GM23338 (cell line): ENCODE data around the gene OR4K1. TPM values are rescaled to one million over a fixed set of nuclear protein-coding genes. Genes with fewer than 3 reads are reported as not detected.

ENCODE experiments used
- ATAC-seq: fragments of 200-7000 bp; cut with Tn5 transposase; 3 replicates; pipeline ENCODE4 v1.9.1; 2020
- DNase-seq: peaks from one replicate; pipeline ENCODE4 v3.0.0-alpha.2; 2015; ENCODE audit warnings: low spot score
- H2AFZ ChIP-seq: fragments of 200-600 bp; sonication (generic); 2 replicates; pipeline ENCODE4 v1.8.0; 2016; ENCODE audit warnings: antibody characterized with exemption, mild to moderate bottlenecking, moderate library complexity
- H3F3A ChIP-seq: fragments of 200-600 bp; sonication (generic); replicated peaks from 2 replicates; pipeline ENCODE4 v1.8.0; 2017; ENCODE audit warnings: antibody characterized with exemption, mixed run types, low read depth
- H3K27ac ChIP-seq: fragments of 200-600 bp; sonication (generic); 2 replicates; pipeline ENCODE4 v1.6.1; 2016; ENCODE audit warnings: low read depth
- H3K27me3 ChIP-seq: fragments of 200-600 bp; sonication (generic); 2 replicates; pipeline ENCODE4 v1.8.0; 2016; ENCODE audit warnings: mild to moderate bottlenecking, mixed run types, moderate library complexity; ENCODE audit not compliant: insufficient read depth
- H3K36me3 ChIP-seq: fragments of 200-600 bp; sonication (generic); 2 replicates; pipeline ENCODE4 v1.8.0; 2016; ENCODE audit warnings: mild to moderate bottlenecking; ENCODE audit not compliant: insufficient read depth
- H3K4me1 ChIP-seq: fragments of 200-600 bp; sonication (generic); 2 replicates; pipeline ENCODE4 v1.8.0; 2016; ENCODE audit warnings: mild to moderate bottlenecking, moderate library complexity; ENCODE audit not compliant: insufficient read depth
- H3K4me2 ChIP-seq: fragments of 200-600 bp; sonication (generic); 2 replicates; pipeline ENCODE4 v1.7.1; 2017; ENCODE audit warnings: mixed run types
- H3K4me3 ChIP-seq: fragments of 200-600 bp; sonication (generic); 2 replicates; pipeline ENCODE4 v1.6.1; 2016; ENCODE audit warnings: mixed run types
- H3K79me2 ChIP-seq: fragments of 200-600 bp; sonication (generic); replicated peaks from 2 replicates; pipeline ENCODE4 v1.8.0; 2017; ENCODE audit warnings: mild to moderate bottlenecking; ENCODE audit not compliant: insufficient read depth
- H3K9me2 ChIP-seq: fragments of 200-600 bp; sonication (generic); 2 replicates; pipeline ENCODE4 v1.8.0; 2017; ENCODE audit not compliant: insufficient read depth
- H4K20me1 ChIP-seq: fragments of 200-600 bp; sonication (generic); replicated peaks from 2 replicates; pipeline ENCODE4 v1.8.0; 2017; ENCODE audit warnings: mild to moderate bottlenecking; ENCODE audit not compliant: insufficient read depth
- H3K27ac Mint-ChIP-seq: 2 replicates; pipeline ENCODE4 v1.8.0; 2020; ENCODE audit warnings: inconsistent platforms, mild to moderate bottlenecking, moderate library complexity, mixed read lengths
- H3K27me3 Mint-ChIP-seq: 3 replicates; pipeline ENCODE4 v1.8.0; 2022; ENCODE audit warnings: low read depth, mild to moderate bottlenecking, moderate library complexity, mixed read lengths, inconsistent platforms; ENCODE audit not compliant: insufficient read depth, poor library complexity
- H3K36me3 Mint-ChIP-seq: 3 replicates; pipeline ENCODE4 v1.8.0; 2021; ENCODE audit warnings: low read depth, mild to moderate bottlenecking, inconsistent platforms, moderate library complexity, mixed read lengths
- H3K4me1 Mint-ChIP-seq: 3 replicates; pipeline ENCODE4 v1.8.0; 2020; ENCODE audit warnings: mild to moderate bottlenecking, inconsistent platforms, mixed read lengths
- H3K4me3 Mint-ChIP-seq: 3 replicates; pipeline ENCODE4 v1.8.0; 2021; ENCODE audit warnings: moderate library complexity, mild to moderate bottlenecking, inconsistent platforms, mixed read lengths
- H3K9me3 Mint-ChIP-seq: 3 replicates; pipeline ENCODE4 v1.8.0; 2020; ENCODE audit warnings: moderate library complexity, mild to moderate bottlenecking, inconsistent platforms, mixed read lengths
- CREB1 ChIP-seq: fragments of 250-450 bp; sonication (Bioruptor Pico); IDR thresholded peaks from 2 replicates; pipeline ENCODE4 v1.5.0; 2020; ENCODE audit warnings: low read depth, mild to moderate bottlenecking, moderate library complexity
- EZH2 ChIP-seq: fragments of 200-600 bp; sonication (generic); IDR thresholded peaks from one replicate; pipeline ENCODE4 v1.8.0; 2017; ENCODE audit warnings: antibody characterized with exemption, mild to moderate bottlenecking, low read depth; ENCODE audit not compliant: unreplicated experiment
- EZH2phosphoT487 ChIP-seq: fragments of 200-600 bp; sonication (generic); IDR thresholded peaks from one replicate; pipeline ENCODE4 v1.8.1; 2018; ENCODE audit warnings: antibody characterized with exemption; ENCODE audit not compliant: unreplicated experiment
- STAT1 ChIP-seq: IDR thresholded peaks from one replicate; pipeline ENCODE4 v1.6.1; 2016; ENCODE audit warnings: antibody characterized with exemption; ENCODE audit not compliant: unreplicated experiment
- ZNF114 ChIP-seq: fragments of 250-450 bp; sonication (Bioruptor Pico); IDR thresholded peaks from 2 replicates; pipeline ENCODE4 v1.5.0; 2020; ENCODE audit warnings: mild to moderate bottlenecking, moderate library complexity
- ZNF331 ChIP-seq: fragments of 250-450 bp; sonication (Bioruptor Pico); IDR thresholded peaks from 2 replicates; pipeline ENCODE4 v1.5.0; 2020; ENCODE audit warnings: low read depth, mild to moderate bottlenecking, moderate library complexity
- polyA plus RNA-seq: library from polyadenylated mRNA; unstranded; fragments of >200 nt; fragmentation: Nextera tagmentation; extraction: Ambion mirVana; gene quantifications from 2 replicates; pipeline ENCODE4 v1.2.1, GENCODE V29; 2016
- total RNA-seq: library from RNA; depleted of rRNA; stranded (reverse); fragments of >200 nt; shearing (Covaris generic); gene quantifications from 2 replicates; pipeline ENCODE4 v1.2.3, GENCODE V29; 2014
- TF ChIP-seq, protein P1 (sequence below): fragments of 250-450 bp; sonication (Bioruptor Pico); IDR thresholded peaks from 2 replicates; pipeline ENCODE4 v1.5.0; 2020; ENCODE audit warnings: mild to moderate bottlenecking, moderate library complexity
- TF ChIP-seq, protein P2 (sequence below), 2 experiments: fragments of 200-600 bp in 1 of 2; sonication (generic) in 1 of 2; conservative IDR thresholded peaks; 2 replicates each; pipeline versions ENCODE4 v1.5.1 to v1.6.1; 2016 to 2017; ENCODE audit warnings: antibody characterized with exemption in 2 of 2, low read depth in 2 of 2, mild to moderate bottlenecking in 2 of 2, moderate library complexity in 1 of 2
- TF ChIP-seq, protein P3 (sequence below): IDR thresholded peaks from one replicate; pipeline ENCODE4 v1.6.1; 2018; ENCODE audit warnings: antibody characterized with exemption; ENCODE audit not compliant: unreplicated experiment

The OR4K1 gene
- total and polyA plus RNA-seq, 2 experiments from 2014 or later = not detected

DNA sequence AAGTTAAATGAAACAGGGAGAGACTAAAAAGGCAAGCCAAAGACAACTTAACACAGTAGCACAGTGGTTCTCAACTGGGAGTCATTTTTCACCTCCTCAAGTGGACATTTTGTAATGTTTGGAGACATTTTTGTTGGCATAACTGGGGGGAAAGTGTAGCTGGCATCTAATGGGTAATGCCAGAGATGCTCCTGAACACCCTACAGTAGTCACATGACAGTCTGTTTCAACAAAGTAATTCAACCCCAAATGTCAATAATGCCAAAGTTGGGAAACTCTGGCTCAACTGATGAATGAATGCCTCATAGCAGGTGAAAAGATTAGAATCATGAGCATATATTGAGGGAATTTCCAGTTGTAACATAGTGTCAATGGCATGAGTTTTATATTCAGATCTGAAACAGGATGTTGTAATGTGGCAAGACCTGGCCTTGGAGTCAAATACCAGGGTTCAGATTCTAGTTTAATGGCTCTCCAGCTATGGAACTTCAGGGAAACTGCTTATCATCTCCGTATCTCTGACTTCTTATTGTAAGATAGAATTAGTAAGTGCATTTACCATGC, 12.7 kb upstream of the OR4K1 start:
- Histone ChIP-seq H3K27ac (no peak overlapping the region), H3K27me3 (no peaks in the 10 kb centered on the region), H3K4me3 (no peak overlapping the region; the same call in 1 of the 2 replicates), H3K4me2 (no peak overlapping the region), H3K9me2 (no peaks in the 10 kb centered on the region), H2AFZ (no peak overlapping the region), H3K79me2 (no peaks in the 10 kb centered on the region), H3F3A (no peaks in the 10 kb centered on the region), H3K4me1 (no peaks in the 10 kb centered on the region), H3K36me3 (peaks cover 37% of the 10 kb centered on the region), H4K20me1 (no peaks in the 10 kb centered on the region)
- Mint-ChIP-seq H3K4me3 (no peak overlapping the region), H3K4me1 (no peaks in the 10 kb centered on the region), H3K27ac (no peak overlapping the region), H3K9me3 (peaks cover 22% of the 10 kb centered on the region; the same call in 2 of the 3 replicates), H3K27me3 (no peaks in the 10 kb centered on the region), H3K36me3 (peaks cover 4% of the 10 kb centered on the region; the same call in 1 of the 3 replicates)
- no peak for DNase-seq
- no peak for TF ChIP-seq ZNF331 (CRISPR knock-in tag)
- TF ChIP-seq STAT1 = no peak
- no peak for TF ChIP-seq EZH2phosphoT487
- no peak for ATAC-seq

DNA sequence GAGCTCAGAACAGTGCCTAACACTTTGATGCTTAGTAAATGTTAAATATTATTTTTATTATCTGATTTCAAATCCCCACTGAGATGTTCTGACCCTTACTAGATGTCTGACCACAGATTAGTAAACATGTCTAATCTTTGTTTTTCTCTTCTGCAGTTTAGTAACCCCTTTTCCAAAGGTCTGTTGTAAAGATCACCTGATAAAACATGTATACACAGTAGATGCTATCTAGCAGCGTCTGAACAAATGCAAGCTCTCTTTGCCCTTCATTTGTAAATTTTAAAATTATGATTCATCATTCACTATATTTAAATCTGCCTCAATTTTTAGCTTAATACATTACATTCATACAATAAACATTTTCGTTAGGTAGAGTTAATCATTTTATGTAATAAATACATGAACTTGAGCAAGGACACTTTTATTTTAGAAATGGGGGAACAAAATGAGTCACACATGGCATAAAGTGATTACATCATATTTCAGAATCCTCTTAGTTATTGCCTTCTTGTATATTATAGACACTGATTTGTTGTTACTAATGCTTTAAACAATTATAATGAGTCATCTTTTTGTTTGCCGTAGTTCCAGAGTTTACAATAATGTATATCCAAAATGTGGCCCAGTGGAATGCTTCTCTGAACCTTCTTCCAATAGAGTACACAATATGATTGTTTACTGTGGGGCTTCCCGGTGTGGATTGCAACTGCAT, 12.0 kb upstream of the OR4K1 start:
- Histone ChIP-seq H3K4me2 (no peak overlapping the region), H3K9me2 (no peaks in the 10 kb centered on the region), H3K27me3 (no peaks in the 10 kb centered on the region), H2AFZ (no peak overlapping the region), H3K36me3 (peaks cover 37% of the 10 kb centered on the region), H3K79me2 (no peaks in the 10 kb centered on the region), H3K27ac (no peak overlapping the region), H4K20me1 (no peaks in the 10 kb centered on the region), H3F3A (no peaks in the 10 kb centered on the region), H3K4me3 (no peak overlapping the region), H3K4me1 (no peaks in the 10 kb centered on the region)
- Mint-ChIP-seq H3K9me3 (peaks cover 15% of the 10 kb centered on the region; the same call in 2 of the 3 replicates), H3K4me3 (no peak overlapping the region), H3K27me3 (no peaks in the 10 kb centered on the region), H3K36me3 (no peaks in the 10 kb centered on the region; the same call in 2 of the 3 replicates), H3K4me1 (no peaks in the 10 kb centered on the region), H3K27ac (no peak overlapping the region)
- ATAC-seq (no peak), DNase-seq (no peak)
- TF ChIP-seq, protein P1, sequence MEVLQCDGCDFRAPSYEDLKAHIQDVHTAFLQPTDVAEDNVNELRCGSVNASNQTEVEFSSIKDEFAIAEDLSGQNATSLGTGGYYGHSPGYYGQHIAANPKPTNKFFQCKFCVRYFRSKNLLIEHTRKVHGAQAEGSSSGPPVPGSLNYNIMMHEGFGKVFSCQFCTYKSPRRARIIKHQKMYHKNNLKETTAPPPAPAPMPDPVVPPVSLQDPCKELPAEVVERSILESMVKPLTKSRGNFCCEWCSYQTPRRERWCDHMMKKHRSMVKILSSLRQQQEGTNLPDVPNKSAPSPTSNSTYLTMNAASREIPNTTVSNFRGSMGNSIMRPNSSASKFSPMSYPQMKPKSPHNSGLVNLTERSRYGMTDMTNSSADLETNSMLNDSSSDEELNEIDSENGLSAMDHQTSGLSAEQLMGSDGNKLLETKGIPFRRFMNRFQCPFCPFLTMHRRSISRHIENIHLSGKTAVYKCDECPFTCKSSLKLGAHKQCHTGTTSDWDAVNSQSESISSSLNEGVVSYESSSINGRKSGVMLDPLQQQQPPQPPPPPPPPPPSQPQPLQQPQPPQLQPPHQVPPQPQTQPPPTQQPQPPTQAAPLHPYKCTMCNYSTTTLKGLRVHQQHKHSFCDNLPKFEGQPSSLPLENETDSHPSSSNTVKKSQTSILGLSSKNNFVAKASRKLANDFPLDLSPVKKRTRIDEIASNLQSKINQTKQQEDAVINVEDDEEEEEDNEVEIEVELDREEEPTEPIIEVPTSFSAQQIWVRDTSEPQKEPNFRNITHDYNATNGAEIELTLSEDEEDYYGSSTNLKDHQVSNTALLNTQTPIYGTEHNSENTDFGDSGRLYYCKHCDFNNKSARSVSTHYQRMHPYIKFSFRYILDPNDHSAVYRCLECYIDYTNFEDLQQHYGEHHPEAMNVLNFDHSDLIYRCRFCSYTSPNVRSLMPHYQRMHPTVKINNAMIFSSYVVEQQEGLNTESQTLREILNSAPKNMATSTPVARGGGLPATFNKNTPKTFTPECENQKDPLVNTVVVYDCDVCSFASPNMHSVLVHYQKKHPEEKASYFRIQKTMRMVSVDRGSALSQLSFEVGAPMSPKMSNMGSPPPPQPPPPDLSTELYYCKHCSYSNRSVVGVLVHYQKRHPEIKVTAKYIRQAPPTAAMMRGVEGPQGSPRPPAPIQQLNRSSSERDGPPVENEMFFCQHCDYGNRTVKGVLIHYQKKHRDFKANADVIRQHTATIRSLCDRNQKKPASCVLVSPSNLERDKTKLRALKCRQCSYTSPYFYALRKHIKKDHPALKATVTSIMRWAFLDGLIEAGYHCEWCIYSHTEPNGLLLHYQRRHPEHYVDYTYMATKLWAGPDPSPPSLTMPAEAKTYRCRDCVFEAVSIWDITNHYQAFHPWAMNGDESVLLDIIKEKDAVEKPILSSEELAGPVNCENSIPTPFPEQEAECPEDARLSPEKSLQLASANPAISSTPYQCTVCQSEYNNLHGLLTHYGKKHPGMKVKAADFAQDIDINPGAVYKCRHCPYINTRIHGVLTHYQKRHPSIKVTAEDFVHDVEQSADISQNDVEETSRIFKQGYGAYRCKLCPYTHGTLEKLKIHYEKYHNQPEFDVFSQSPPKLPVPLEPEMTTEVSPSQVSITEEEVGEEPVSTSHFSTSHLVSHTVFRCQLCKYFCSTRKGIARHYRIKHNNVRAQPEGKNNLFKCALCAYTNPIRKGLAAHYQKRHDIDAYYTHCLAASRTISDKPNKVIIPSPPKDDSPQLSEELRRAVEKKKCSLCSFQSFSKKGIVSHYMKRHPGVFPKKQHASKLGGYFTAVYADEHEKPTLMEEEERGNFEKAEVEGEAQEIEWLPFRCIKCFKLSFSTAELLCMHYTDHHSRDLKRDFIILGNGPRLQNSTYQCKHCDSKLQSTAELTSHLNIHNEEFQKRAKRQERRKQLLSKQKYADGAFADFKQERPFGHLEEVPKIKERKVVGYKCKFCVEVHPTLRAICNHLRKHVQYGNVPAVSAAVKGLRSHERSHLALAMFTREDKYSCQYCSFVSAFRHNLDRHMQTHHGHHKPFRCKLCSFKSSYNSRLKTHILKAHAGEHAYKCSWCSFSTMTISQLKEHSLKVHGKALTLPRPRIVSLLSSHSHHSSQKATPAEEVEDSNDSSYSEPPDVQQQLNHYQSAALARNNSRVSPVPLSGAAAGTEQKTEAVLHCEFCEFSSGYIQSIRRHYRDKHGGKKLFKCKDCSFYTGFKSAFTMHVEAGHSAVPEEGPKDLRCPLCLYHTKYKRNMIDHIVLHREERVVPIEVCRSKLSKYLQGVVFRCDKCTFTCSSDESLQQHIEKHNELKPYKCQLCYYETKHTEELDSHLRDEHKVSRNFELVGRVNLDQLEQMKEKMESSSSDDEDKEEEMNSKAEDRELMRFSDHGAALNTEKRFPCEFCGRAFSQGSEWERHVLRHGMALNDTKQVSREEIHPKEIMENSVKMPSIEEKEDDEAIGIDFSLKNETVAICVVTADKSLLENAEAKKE (CRISPR knock-in tag) = no peak
- TF ChIP-seq, protein P2, sequence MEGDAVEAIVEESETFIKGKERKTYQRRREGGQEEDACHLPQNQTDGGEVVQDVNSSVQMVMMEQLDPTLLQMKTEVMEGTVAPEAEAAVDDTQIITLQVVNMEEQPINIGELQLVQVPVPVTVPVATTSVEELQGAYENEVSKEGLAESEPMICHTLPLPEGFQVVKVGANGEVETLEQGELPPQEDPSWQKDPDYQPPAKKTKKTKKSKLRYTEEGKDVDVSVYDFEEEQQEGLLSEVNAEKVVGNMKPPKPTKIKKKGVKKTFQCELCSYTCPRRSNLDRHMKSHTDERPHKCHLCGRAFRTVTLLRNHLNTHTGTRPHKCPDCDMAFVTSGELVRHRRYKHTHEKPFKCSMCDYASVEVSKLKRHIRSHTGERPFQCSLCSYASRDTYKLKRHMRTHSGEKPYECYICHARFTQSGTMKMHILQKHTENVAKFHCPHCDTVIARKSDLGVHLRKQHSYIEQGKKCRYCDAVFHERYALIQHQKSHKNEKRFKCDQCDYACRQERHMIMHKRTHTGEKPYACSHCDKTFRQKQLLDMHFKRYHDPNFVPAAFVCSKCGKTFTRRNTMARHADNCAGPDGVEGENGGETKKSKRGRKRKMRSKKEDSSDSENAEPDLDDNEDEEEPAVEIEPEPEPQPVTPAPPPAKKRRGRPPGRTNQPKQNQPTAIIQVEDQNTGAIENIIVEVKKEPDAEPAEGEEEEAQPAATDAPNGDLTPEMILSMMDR (conservative IDR thresholded peaks at IDR 0.05; ENCODE audit: low read depth in 2 of 2) = no peak
- TF ChIP-seq ZNF114 (CRISPR knock-in tag) (no peak), EZH2 (no peak), CREB1 (no peak)
- TF ChIP-seq, protein P3, sequence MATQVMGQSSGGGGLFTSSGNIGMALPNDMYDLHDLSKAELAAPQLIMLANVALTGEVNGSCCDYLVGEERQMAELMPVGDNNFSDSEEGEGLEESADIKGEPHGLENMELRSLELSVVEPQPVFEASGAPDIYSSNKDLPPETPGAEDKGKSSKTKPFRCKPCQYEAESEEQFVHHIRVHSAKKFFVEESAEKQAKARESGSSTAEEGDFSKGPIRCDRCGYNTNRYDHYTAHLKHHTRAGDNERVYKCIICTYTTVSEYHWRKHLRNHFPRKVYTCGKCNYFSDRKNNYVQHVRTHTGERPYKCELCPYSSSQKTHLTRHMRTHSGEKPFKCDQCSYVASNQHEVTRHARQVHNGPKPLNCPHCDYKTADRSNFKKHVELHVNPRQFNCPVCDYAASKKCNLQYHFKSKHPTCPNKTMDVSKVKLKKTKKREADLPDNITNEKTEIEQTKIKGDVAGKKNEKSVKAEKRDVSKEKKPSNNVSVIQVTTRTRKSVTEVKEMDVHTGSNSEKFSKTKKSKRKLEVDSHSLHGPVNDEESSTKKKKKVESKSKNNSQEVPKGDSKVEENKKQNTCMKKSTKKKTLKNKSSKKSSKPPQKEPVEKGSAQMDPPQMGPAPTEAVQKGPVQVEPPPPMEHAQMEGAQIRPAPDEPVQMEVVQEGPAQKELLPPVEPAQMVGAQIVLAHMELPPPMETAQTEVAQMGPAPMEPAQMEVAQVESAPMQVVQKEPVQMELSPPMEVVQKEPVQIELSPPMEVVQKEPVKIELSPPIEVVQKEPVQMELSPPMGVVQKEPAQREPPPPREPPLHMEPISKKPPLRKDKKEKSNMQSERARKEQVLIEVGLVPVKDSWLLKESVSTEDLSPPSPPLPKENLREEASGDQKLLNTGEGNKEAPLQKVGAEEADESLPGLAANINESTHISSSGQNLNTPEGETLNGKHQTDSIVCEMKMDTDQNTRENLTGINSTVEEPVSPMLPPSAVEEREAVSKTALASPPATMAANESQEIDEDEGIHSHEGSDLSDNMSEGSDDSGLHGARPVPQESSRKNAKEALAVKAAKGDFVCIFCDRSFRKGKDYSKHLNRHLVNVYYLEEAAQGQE = no peak
